Fibroblast of lung (primary cell): ENCODE data around the gene NKG7. TPM values are rescaled to one million over a fixed set of nuclear protein-coding genes. Genes with fewer than 3 reads are reported as not detected.

Experiments
- DNase-seq, 2 donors: peaks; one replicate each; pipeline versions ENCODE4 v3.0.0 to v3.0.0-alpha.2; 2010; ENCODE audit warnings: low read depth in 2 of 2
- H2AFZ ChIP-seq: 2 replicates; pipeline ENCODE4 v1.5.1; 2012; ENCODE audit warnings: low read length, control low read depth, inconsistent platforms
- H3K27ac ChIP-seq: 2 replicates; pipeline ENCODE4 v1.5.1; 2011; ENCODE audit warnings: low read length, control low read depth; ENCODE audit not compliant: insufficient read depth
- H3K27me3 ChIP-seq: 2 replicates; pipeline ENCODE4 v1.5.1; 2011; ENCODE audit warnings: mild to moderate bottlenecking, low read length; ENCODE audit not compliant: control insufficient read depth, insufficient read depth
- H3K36me3 ChIP-seq: 2 replicates; pipeline ENCODE4 v1.5.1; 2011; ENCODE audit warnings: low read length; ENCODE audit not compliant: control insufficient read depth, insufficient read depth
- H3K4me1 ChIP-seq: 2 replicates; pipeline ENCODE4 v1.5.1; 2011; ENCODE audit warnings: low read length; ENCODE audit not compliant: control insufficient read depth, insufficient read depth; ENCODE audit errors: extremely low read depth
- H3K4me2 ChIP-seq: 2 replicates; pipeline ENCODE4 v1.5.1; 2011; ENCODE audit warnings: low read length, control low read depth; ENCODE audit not compliant: insufficient read depth; ENCODE audit errors: extremely low read depth
- H3K4me3 ChIP-seq, 4 experiments: fragments of 200-600 bp in 1 of 4; sonication (generic) in 1 of 4; replicated peaks in 1 of 4; 2 replicates each; pipeline ENCODE4 v1.5.1; 2011 to 2016; ENCODE audit warnings: low read length in 4 of 4, low read depth in 3 of 4, mild to moderate bottlenecking in 3 of 4, control low read depth in 2 of 4, inconsistent platforms in 1 of 4, mixed read lengths in 1 of 4; ENCODE audit not compliant: insufficient read depth in 1 of 4; ENCODE audit errors: control extremely low read depth in 1 of 4
- H3K79me2 ChIP-seq: 2 replicates; pipeline ENCODE4 v1.5.1; 2012; ENCODE audit warnings: mild to moderate bottlenecking, low read length, inconsistent platforms; ENCODE audit not compliant: control insufficient read depth, insufficient read depth
- H3K9ac ChIP-seq: 2 replicates; pipeline ENCODE4 v1.5.1; 2011; ENCODE audit warnings: mild to moderate bottlenecking, low read length, control low read depth; ENCODE audit not compliant: insufficient read depth
- H3K9me3 ChIP-seq: 2 replicates; pipeline ENCODE4 v1.5.1; 2012; ENCODE audit warnings: low read depth, low read length; ENCODE audit not compliant: control insufficient read depth, insufficient read depth
- H4K20me1 ChIP-seq: 2 replicates; pipeline ENCODE4 v1.5.1; 2011; ENCODE audit warnings: low read length; ENCODE audit not compliant: control insufficient read depth, insufficient read depth; ENCODE audit errors: extremely low read depth
- EZH2 ChIP-seq: IDR thresholded peaks from 2 replicates; pipeline ENCODE4 v1.5.1; 2012; ENCODE audit warnings: low read length, control low read depth, mild to moderate bottlenecking; ENCODE audit errors: missing control alignments
- polyA plus RNA-seq, 2 donors: library from polyadenylated mRNA; depleted of rRNA in 1 of 2; stranded (reverse) in 1 of 2; unstranded in 1 of 2; fragments of >200 nt; gene quantifications; 2 replicates each; pipeline ENCODE4 v1.2.1, GENCODE V29; 2011 to 2012; ENCODE audit warnings: missing spikeins in 1 of 2
- total RNA-seq: library from RNA; depleted of rRNA; stranded (reverse); fragments of >200 nt; gene quantifications from 2 replicates; pipeline ENCODE4 v1.2.1, GENCODE V29; 2014
- TF ChIP-seq, protein P1 (sequence below), 2 donors: IDR thresholded peaks in 1 of 2; conservative IDR thresholded peaks in 1 of 2; 1 replicate in 1 of 2; 2 replicates in 1 of 2; pipeline ENCODE4 v1.5.1; 2011 to 2012; ENCODE audit warnings: low read length in 2 of 2, control low read depth in 1 of 2, inconsistent platforms in 1 of 2, low read depth in 1 of 2, mild to moderate bottlenecking in 1 of 2

NKG7 gene
- total and polyA plus RNA-seq, 2 donors (not counting 1 experiment from before 2014, with no cell fraction given), result not detected

DNA sequence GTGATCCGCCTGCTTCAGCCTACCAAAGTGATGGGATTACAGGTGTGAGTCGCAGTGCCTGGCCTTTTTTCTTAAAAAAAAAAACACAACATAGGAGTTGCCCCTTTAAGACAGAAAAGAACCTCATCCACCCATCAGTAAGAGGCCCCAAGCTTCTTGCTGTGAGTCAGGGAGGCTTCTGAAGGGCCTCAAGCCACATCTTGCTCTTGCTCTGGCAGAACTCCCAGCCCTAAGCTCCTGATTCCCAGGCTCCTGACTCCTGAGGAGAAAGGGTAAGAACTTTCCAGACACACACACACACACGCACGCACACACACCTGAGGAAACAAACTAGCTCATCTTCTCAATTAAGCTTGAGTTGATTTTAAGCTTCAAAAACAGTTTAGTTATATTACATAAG lies 13.2 kb downstream of the NKG7 start:
- Histone ChIP-seq H3K79me2 (no peaks in the 10 kb centered on the region), H3K36me3 (no peaks in the 10 kb centered on the region), H2AFZ (no peak overlapping the region), H3K9me3 (no peaks in the 10 kb centered on the region), H3K4me1 (peaks cover 6% of the 10 kb centered on the region), H3K4me3 (no peak overlapping the region), H3K4me2 (no peak overlapping the region), H3K27ac (no peak overlapping the region), H3K27me3 (no peaks in the 10 kb centered on the region), H3K9ac (no peak overlapping the region), H4K20me1 (no peaks in the 10 kb centered on the region)
- peak; percentile 91 to 92 for DNase-seq
- TF ChIP-seq, protein P1, sequence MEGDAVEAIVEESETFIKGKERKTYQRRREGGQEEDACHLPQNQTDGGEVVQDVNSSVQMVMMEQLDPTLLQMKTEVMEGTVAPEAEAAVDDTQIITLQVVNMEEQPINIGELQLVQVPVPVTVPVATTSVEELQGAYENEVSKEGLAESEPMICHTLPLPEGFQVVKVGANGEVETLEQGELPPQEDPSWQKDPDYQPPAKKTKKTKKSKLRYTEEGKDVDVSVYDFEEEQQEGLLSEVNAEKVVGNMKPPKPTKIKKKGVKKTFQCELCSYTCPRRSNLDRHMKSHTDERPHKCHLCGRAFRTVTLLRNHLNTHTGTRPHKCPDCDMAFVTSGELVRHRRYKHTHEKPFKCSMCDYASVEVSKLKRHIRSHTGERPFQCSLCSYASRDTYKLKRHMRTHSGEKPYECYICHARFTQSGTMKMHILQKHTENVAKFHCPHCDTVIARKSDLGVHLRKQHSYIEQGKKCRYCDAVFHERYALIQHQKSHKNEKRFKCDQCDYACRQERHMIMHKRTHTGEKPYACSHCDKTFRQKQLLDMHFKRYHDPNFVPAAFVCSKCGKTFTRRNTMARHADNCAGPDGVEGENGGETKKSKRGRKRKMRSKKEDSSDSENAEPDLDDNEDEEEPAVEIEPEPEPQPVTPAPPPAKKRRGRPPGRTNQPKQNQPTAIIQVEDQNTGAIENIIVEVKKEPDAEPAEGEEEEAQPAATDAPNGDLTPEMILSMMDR (conservative IDR thresholded peaks at IDR 0.05 in 1 of 2, IDR thresholded peaks at IDR 0.05 in 1 of 2; ENCODE audit: low read depth in 1 of 2, low read length in 2 of 2), result no peak
- no peak for TF ChIP-seq EZH2

DNA sequence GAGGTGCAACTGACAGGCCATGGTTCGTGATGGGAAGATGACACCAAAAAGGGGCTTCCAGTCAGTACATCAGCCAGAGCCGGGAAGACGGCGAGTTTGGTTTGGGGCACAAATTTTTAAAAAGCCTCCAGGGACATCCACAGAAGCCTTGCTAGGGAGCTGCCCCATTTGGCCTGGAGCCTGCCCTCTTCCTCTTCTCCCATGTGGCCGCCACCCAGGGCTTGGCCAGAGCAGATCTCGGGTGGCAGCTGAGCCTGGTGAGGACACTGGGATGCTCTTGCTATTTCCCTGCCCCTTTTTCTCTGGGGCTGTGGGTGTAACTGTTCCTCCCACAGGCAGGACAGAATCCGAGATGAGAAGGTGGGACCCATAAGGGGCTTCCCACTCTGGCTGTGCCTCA lies 14.5 kb downstream of the NKG7 start:
- TF ChIP-seq EZH2, result no peak
- TF ChIP-seq, protein P1 (conservative IDR thresholded peaks at IDR 0.05 in 1 of 2, IDR thresholded peaks at IDR 0.05 in 1 of 2; ENCODE audit: low read depth in 1 of 2, low read length in 2 of 2), result no peak
- H3K79me2 ChIP-seq, result no peaks in the 10 kb centered on the region
- H3K9me3 ChIP-seq, result no peaks in the 10 kb centered on the region
- H3K4me3 ChIP-seq, result no peak overlapping the region
- no peak overlapping the region for H2AFZ ChIP-seq
- DNase-seq, result no peak
- H3K4me2 ChIP-seq, result no peak overlapping the region
- no peak overlapping the region for H3K9ac ChIP-seq
- H3K27ac ChIP-seq, result no peak overlapping the region
- H3K4me1 ChIP-seq, result peaks cover 5% of the 10 kb centered on the region
- H3K27me3 ChIP-seq, result no peaks in the 10 kb centered on the region
- no peaks in the 10 kb centered on the region for H4K20me1 ChIP-seq
- H3K36me3 ChIP-seq, result no peaks in the 10 kb centered on the region

DNA sequence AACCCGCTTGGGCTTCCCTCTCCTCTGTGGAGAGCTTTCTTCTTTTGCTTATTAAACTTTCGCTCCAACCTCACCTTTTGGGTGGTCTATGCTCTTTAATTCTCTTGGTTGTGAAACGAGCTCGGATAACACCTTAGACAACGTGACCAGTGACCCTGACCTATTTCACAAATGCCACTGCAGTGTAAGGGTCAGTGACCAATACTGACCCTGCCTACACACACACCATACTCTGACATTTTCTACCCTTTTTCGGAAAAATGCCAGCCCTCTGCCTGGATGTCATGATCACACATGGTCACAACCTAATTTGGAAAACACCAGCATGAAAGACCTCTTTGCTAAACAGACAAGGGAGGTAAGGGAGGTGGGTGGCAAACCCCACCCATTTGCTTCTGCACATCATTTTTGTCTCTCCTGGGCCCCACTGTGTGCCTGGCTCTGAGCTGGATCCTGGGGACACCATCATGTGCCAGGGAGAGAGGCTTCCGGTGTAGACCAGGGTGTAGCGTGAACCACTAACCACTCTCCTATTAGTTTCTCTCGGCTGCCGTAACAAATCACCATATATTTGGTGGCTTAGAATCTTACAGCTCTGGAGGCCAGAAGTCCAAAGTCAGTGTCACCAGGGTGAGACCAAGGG lies 16.2 kb downstream of the NKG7 start:
- no peak overlapping the region for H3K9ac ChIP-seq

More for the DNA sequence above, 16.2 kb downstream of the NKG7 start:
- Histone ChIP-seq H3K4me3 (no peak overlapping the region), H3K9me3 (no peaks in the 10 kb centered on the region), H3K4me2 (no peak overlapping the region), H3K27me3 (no peaks in the 10 kb centered on the region), H2AFZ (no peak overlapping the region), H3K4me1 (no peaks in the 10 kb centered on the region), H3K79me2 (no peaks in the 10 kb centered on the region), H4K20me1 (no peaks in the 10 kb centered on the region), H3K36me3 (no peaks in the 10 kb centered on the region), H3K27ac (no peak overlapping the region)
- TF ChIP-seq EZH2, result no peak
- TF ChIP-seq, protein P1 (conservative IDR thresholded peaks at IDR 0.05 in 1 of 2, IDR thresholded peaks at IDR 0.05 in 1 of 2; ENCODE audit: low read depth in 1 of 2, low read length in 2 of 2), result no peak
- DNase-seq, result no peak
